ENCODE data around the gene SPATA7. TPM values are rescaled to one million over a fixed set of nuclear protein-coding genes. Genes with fewer than 3 reads are reported as not detected.

SPATA7 gene
- total and polyA plus RNA-seq, 2 of the 4 experiments (the other 2 are of a cell fraction), result 6.6 to 10.0 TPM

DNA sequence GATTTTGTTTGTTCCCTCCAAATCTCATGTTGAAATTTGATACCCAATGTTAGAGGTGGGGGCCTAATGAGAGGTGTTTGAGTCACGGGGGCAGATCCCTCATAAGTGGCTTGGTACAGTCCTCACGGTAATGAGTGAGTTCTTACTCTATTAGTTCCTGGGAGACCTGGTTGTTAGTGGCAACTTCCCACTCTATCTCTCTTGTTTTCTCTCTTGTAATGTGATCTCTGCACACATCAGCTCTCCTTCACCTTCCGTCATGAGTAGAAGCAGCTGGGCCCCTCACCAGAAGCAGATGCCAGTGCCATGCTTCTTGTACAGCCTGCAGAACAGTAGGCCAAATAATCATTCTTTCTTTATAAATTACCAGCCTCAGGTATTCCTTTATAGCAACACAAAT lies 32.8 kb upstream of the SPATA7 start:
- dilution Hi-C loops (cut with HindIII; ENCODE audit: low sequenced_read_pairs, unreplicated experiment) (no loop called here), in situ Hi-C loops (cut with MboI; ENCODE audit: low sequenced_read_pairs) (no loop called here)
- CTCF ChIA-PET, result no interaction called here

More for the DNA sequence above, 32.8 kb upstream of the SPATA7 start:
- Histone ChIP-seq H3K79me1 (ENCODE audit: low read depth in 1 of 2, low read length in 2 of 2) (no peaks in the 10 kb centered on the region), H4K8ac (ENCODE audit: low read depth in 2 of 2, low read length in 2 of 2) (no peak overlapping the region), H3K18ac (ENCODE audit: low read depth, low read length) (no peak overlapping the region), H4K20me1 (ENCODE audit: insufficient read depth, low read length) (no peaks in the 10 kb centered on the region), H3K4ac (ENCODE audit: low read depth, low read length) (no peak overlapping the region), H3K9ac (ENCODE audit: low read depth, low read length) (no peak overlapping the region), H4K5ac (ENCODE audit: low read depth, low read length) (no peak overlapping the region), H2AK5ac (ENCODE audit: low read depth, low read length) (no peak overlapping the region), H3K9me3 (ENCODE audit: control insufficient read depth, insufficient read depth, low read length) (no peaks in the 10 kb centered on the region), H3K27me3 (ENCODE audit: control insufficient read depth, insufficient read depth, low read length) (no peaks in the 10 kb centered on the region), H3K27ac (ENCODE audit: insufficient read depth, low read length) (no peak overlapping the region), H3K4me3 (ENCODE audit: insufficient read depth, low read depth, low read length) (no peak overlapping the region), H3K56ac (ENCODE audit: extremely low read depth, insufficient read depth, low read length) (no peak overlapping the region), H2AK9ac (replicated peaks; ENCODE audit: low read depth, low read length, poor library complexity) (no peak overlapping the region), H2BK15ac (ENCODE audit: low read depth, low read length) (no peak overlapping the region), H2BK120ac (ENCODE audit: low read depth, low read length) (no peak overlapping the region), H3K9me1 (ENCODE audit: insufficient read depth, low read length) (no peaks in the 10 kb centered on the region), H3K14ac (replicated peaks; ENCODE audit: low read depth, low read length) (no peak overlapping the region), H3K23ac (ENCODE audit: low read depth, low read length) (no peak overlapping the region), H3K4me1 (ENCODE audit: control insufficient read depth, insufficient read depth, low read length) (no peaks in the 10 kb centered on the region), H2AFZ (replicated peaks; ENCODE audit: low read length, poor library complexity) (no peak overlapping the region), H2BK20ac (ENCODE audit: low read depth, low read length) (no peak overlapping the region), H3K36me3 (ENCODE audit: control insufficient read depth, insufficient read depth, low read length) (no peaks in the 10 kb centered on the region), H2BK5ac (ENCODE audit: low read depth, low read length, poor library complexity, severe bottlenecking) (no peak overlapping the region), H4K91ac (ENCODE audit: insufficient read depth, low read depth, low read length) (no peak overlapping the region), H3K4me2 (ENCODE audit: low read depth, low read length) (no peak overlapping the region)
- BruUV-seq (replicated peaks), result no TSS peak
- no peak for DNase-seq
- intact Hi-C loops (cut with micrococcal nuclease), result no loop called here
- TF ChIP-seq, protein P1, sequence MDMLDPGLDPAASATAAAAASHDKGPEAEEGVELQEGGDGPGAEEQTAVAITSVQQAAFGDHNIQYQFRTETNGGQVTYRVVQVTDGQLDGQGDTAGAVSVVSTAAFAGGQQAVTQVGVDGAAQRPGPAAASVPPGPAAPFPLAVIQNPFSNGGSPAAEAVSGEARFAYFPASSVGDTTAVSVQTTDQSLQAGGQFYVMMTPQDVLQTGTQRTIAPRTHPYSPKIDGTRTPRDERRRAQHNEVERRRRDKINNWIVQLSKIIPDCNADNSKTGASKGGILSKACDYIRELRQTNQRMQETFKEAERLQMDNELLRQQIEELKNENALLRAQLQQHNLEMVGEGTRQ (IDR thresholded peaks at IDR 0.05; ENCODE audit: low read depth, low read length), result no peak
- TF ChIP-seq BHLHE40 (IDR thresholded peaks at IDR 0.05; ENCODE audit: low read depth, low read length) (no peak), RCOR1 (IDR thresholded peaks at IDR 0.05; ENCODE audit: insufficient replicate concordance, low read length) (no peak)
- WGBS, 2 experiments (ENCODE audit: extremely low coverage in 2 of 2, insufficient read length in 1 of 2), result 17% methylated on average over 1 of the region's 3 CpGs; no CpG with 5 or more reads in 1 of the 2 experiments
- POLR2A ChIA-PET (ENCODE audit: unreplicated experiment), result no interaction called here
- ATAC-seq (ENCODE audit: low read depth), result no peak
